H1 (cell line): Measurements from ENCODE around the gene UNC13C. TPM values are rescaled to one million over a fixed set of nuclear protein-coding genes. Genes with fewer than 3 reads are reported as not detected.

ENCODE experiments used
- ASH2L ChIP-seq: fragments of 200-600, 300-600 bp; sonication (generic); IDR thresholded peaks from one replicate; pipeline ENCODE4 v1.7.1; 2017; ENCODE audit warnings: low read length
- KDM4A ChIP-seq: IDR thresholded peaks from one replicate; pipeline ENCODE4 v1.7.1; 2012; ENCODE audit warnings: low read depth, mild to moderate bottlenecking, moderate library complexity, low read length, inconsistent platforms; ENCODE audit not compliant: severe bottlenecking
- SIX5 ChIP-seq: IDR thresholded peaks from 2 replicates; pipeline ENCODE4 v1.6.1; 2011; ENCODE audit warnings: mild to moderate bottlenecking, low read depth, low read length
- SP2 ChIP-seq: IDR thresholded peaks from 2 replicates; pipeline ENCODE4 v1.6.1; 2012; ENCODE audit warnings: mild to moderate bottlenecking, low read length, inconsistent platforms
- TCF12 ChIP-seq: IDR thresholded peaks from 2 replicates; pipeline ENCODE4 v1.6.1; 2011; ENCODE audit warnings: low read depth, mild to moderate bottlenecking, low read length
- polyA plus RNA-seq, 7 experiments: library from polyadenylated mRNA; depleted of rRNA in 3 of 7; stranded (reverse) in 5 of 7; unstranded in 2 of 7; fragments of >200 nt in 5 of 7; fragments of 200-250 nt in 2 of 7; gene quantifications; 1 replicate in 5 of 7; 2 replicates in 1 of 7; 4 replicates in 1 of 7; pipeline versions ENCODE4 v1.2.1 to v1.2.3, GENCODE V29; 2011 to 2013; ENCODE audit warnings: missing spikeins in 2 of 7, mixed read lengths in 2 of 7
- total RNA-seq: library from RNA; stranded (reverse); fragmentation: NEBNext Ultra II Directional; extraction: Animal tissue kit (Norgen Biotek cat#: 25700); gene quantifications from 2 replicates; pipeline ENCODE4 v1.2.1, GENCODE V29; 2021
- TF ChIP-seq, protein P1 (sequence below): fragments of 300-600 bp; sonication (generic); IDR thresholded peaks from 2 replicates; pipeline ENCODE4 v1.7.1; 2012; ENCODE audit warnings: low read length, moderate library complexity, mild to moderate bottlenecking, inconsistent platforms; ENCODE audit not compliant: insufficient replicate concordance

The UNC13C gene
- total and polyA plus RNA-seq, 2 of the 8 experiments (the other 6 are each of a cell fraction or from before 2014, with no cell fraction given) = 0.02 to 0.13 TPM

DNA sequence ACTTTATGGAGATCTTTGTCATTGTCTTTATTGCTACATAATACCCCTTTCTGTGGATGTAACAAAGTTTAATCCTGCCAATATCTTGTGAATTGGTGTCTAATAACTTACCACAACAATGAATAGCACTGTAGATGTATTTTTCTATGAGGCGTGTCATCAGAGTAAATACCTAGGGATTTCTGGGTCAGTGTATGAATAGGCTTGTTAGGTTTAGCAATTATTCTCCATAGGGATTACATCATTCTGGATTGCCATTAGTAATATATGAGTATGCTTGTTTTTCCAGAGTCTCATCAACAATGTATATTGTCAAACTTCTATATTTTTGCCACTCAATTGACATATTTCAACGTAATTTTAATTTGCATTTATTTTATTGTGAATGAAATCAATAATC, 67.9 kb downstream of the UNC13C start (continued):
- TF ChIP-seq, protein P1, sequence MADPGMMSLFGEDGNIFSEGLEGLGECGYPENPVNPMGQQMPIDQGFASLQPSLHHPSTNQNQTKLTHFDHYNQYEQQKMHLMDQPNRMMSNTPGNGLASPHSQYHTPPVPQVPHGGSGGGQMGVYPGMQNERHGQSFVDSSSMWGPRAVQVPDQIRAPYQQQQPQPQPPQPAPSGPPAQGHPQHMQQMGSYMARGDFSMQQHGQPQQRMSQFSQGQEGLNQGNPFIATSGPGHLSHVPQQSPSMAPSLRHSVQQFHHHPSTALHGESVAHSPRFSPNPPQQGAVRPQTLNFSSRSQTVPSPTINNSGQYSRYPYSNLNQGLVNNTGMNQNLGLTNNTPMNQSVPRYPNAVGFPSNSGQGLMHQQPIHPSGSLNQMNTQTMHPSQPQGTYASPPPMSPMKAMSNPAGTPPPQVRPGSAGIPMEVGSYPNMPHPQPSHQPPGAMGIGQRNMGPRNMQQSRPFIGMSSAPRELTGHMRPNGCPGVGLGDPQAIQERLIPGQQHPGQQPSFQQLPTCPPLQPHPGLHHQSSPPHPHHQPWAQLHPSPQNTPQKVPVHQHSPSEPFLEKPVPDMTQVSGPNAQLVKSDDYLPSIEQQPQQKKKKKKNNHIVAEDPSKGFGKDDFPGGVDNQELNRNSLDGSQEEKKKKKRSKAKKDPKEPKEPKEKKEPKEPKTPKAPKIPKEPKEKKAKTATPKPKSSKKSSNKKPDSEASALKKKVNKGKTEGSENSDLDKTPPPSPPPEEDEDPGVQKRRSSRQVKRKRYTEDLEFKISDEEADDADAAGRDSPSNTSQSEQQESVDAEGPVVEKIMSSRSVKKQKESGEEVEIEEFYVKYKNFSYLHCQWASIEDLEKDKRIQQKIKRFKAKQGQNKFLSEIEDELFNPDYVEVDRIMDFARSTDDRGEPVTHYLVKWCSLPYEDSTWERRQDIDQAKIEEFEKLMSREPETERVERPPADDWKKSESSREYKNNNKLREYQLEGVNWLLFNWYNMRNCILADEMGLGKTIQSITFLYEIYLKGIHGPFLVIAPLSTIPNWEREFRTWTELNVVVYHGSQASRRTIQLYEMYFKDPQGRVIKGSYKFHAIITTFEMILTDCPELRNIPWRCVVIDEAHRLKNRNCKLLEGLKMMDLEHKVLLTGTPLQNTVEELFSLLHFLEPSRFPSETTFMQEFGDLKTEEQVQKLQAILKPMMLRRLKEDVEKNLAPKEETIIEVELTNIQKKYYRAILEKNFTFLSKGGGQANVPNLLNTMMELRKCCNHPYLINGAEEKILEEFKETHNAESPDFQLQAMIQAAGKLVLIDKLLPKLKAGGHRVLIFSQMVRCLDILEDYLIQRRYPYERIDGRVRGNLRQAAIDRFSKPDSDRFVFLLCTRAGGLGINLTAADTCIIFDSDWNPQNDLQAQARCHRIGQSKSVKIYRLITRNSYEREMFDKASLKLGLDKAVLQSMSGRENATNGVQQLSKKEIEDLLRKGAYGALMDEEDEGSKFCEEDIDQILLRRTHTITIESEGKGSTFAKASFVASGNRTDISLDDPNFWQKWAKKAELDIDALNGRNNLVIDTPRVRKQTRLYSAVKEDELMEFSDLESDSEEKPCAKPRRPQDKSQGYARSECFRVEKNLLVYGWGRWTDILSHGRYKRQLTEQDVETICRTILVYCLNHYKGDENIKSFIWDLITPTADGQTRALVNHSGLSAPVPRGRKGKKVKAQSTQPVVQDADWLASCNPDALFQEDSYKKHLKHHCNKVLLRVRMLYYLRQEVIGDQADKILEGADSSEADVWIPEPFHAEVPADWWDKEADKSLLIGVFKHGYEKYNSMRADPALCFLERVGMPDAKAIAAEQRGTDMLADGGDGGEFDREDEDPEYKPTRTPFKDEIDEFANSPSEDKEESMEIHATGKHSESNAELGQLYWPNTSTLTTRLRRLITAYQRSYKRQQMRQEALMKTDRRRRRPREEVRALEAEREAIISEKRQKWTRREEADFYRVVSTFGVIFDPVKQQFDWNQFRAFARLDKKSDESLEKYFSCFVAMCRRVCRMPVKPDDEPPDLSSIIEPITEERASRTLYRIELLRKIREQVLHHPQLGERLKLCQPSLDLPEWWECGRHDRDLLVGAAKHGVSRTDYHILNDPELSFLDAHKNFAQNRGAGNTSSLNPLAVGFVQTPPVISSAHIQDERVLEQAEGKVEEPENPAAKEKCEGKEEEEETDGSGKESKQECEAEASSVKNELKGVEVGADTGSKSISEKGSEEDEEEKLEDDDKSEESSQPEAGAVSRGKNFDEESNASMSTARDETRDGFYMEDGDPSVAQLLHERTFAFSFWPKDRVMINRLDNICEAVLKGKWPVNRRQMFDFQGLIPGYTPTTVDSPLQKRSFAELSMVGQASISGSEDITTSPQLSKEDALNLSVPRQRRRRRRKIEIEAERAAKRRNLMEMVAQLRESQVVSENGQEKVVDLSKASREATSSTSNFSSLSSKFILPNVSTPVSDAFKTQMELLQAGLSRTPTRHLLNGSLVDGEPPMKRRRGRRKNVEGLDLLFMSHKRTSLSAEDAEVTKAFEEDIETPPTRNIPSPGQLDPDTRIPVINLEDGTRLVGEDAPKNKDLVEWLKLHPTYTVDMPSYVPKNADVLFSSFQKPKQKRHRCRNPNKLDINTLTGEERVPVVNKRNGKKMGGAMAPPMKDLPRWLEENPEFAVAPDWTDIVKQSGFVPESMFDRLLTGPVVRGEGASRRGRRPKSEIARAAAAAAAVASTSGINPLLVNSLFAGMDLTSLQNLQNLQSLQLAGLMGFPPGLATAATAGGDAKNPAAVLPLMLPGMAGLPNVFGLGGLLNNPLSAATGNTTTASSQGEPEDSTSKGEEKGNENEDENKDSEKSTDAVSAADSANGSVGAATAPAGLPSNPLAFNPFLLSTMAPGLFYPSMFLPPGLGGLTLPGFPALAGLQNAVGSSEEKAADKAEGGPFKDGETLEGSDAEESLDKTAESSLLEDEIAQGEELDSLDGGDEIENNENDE = no peak
- TF ChIP-seq TCF12 = no peak
- TF ChIP-seq SIX5 = no peak
- no peak for TF ChIP-seq SP2
- TF ChIP-seq KDM4A = no peak
- no peak for TF ChIP-seq ASH2L
- TF ChIP-seq, all 59 proteins: peak for 0
